GM12878 (cell line): Measurements from ENCODE around the gene BRWD1. TPM values are rescaled to one million over a fixed set of nuclear protein-coding genes. Genes with fewer than 3 reads are reported as not detected.

ENCODE experiments used
- BRCA1 ChIP-seq: IDR thresholded peaks from 2 replicates; pipeline ENCODE4 v1.6.1; 2011; ENCODE audit warnings: low read depth, low read length, improper control_type of control experiment
- CREM ChIP-seq: IDR thresholded peaks from 2 replicates; pipeline ENCODE4 v1.6.1; 2014; ENCODE audit warnings: antibody characterized with exemption, low read depth
- DPF2 ChIP-seq: fragments of 450-650 bp; IDR thresholded peaks from 2 replicates; pipeline ENCODE4 v1.6.1; 2017; ENCODE audit warnings: mild to moderate bottlenecking
- EGR1 ChIP-seq, 2 experiments: IDR thresholded peaks; 1 replicate in 1 of 2; 2 replicates in 1 of 2; pipeline ENCODE4 v1.6.1; 2011 to 2012; ENCODE audit warnings: low read depth in 2 of 2, low read length in 2 of 2, borderline replicate concordance in 1 of 2, mild to moderate bottlenecking in 1 of 2, moderate library complexity in 1 of 2
- ESRRA ChIP-seq: IDR thresholded peaks from 2 replicates; pipeline ENCODE4 v1.6.1; 2012; ENCODE audit warnings: mild to moderate bottlenecking, low read length, improper control_type of control experiment
- GATAD2B ChIP-seq: fragments of 450-650 bp; conservative IDR thresholded peaks from 2 replicates; pipeline ENCODE4 v1.6.1; 2017; ENCODE audit warnings: low read depth, mild to moderate bottlenecking, moderate library complexity
- NFYB ChIP-seq: IDR thresholded peaks from 2 replicates; pipeline ENCODE4 v1.6.1; 2011; ENCODE audit warnings: low read depth, mild to moderate bottlenecking, low read length, improper control_type of control experiment, moderate library complexity; ENCODE audit not compliant: insufficient read depth
- NR2C2 ChIP-seq: IDR thresholded peaks from 2 replicates; pipeline ENCODE4 v1.6.1; 2011; ENCODE audit warnings: borderline replicate concordance, low read depth; ENCODE audit not compliant: control insufficient read depth, insufficient read length
- POLR2A ChIP-seq: IDR thresholded peaks from 2 replicates; pipeline ENCODE4 v1.6.1; 2011; ENCODE audit warnings: low read depth, mild to moderate bottlenecking, low read length
- POU2F2 ChIP-seq: IDR thresholded peaks from 3 replicates; pipeline ENCODE4 v1.6.1; 2011; ENCODE audit warnings: low read depth, mild to moderate bottlenecking, low read length, borderline replicate concordance
- RB1 ChIP-seq: fragments of 450-650 bp; formaldehyde crosslinking; IDR thresholded peaks from 2 replicates; pipeline ENCODE4 v1.6.1; 2017; ENCODE audit warnings: mild to moderate bottlenecking, borderline replicate concordance
- SRF ChIP-seq, 2 experiments: IDR thresholded peaks; 2 replicates each; pipeline ENCODE4 v1.6.1; 2011; ENCODE audit warnings: low read depth in 2 of 2, low read length in 2 of 2, mild to moderate bottlenecking in 1 of 2, moderate library complexity in 1 of 2
- STAT1 ChIP-seq: fragments of 450-650 bp; conservative IDR thresholded peaks from 2 replicates; pipeline ENCODE4 v1.6.1; 2014; ENCODE audit warnings: antibody characterized with exemption, mild to moderate bottlenecking
- TBL1XR1 ChIP-seq: IDR thresholded peaks from 2 replicates; pipeline ENCODE4 v1.6.1; 2012; ENCODE audit warnings: low read depth, low read length, improper control_type of control experiment
- ZNF274 ChIP-seq: IDR thresholded peaks from one replicate; pipeline ENCODE4 v1.8.0; 2011; ENCODE audit not compliant: insufficient read length, insufficient read depth
- ZSCAN29 ChIP-seq: fragments of 450-650 bp; IDR thresholded peaks from 2 replicates; pipeline ENCODE4 v1.6.1; 2017; ENCODE audit warnings: mild to moderate bottlenecking, moderate library complexity
- polyA plus RNA-seq, 11 experiments: library from polyadenylated mRNA; depleted of rRNA in 4 of 11; unstranded in 6 of 11; stranded (reverse) in 5 of 11; fragments of >200 nt; fragmentation: Nextera tagmentation in 4 of 11; fragmentation: Illumina TruSeq in 1 of 11; extraction: Ambion mirVana in 4 of 11; extraction: Trizol in 1 of 11; gene quantifications; 1 replicate in 1 of 11; 2 replicates in 10 of 11; pipeline versions ENCODE4 v1.2.1 to v1.2.3, GENCODE V29; 2011 to 2016; ENCODE audit warnings: inconsistent platforms in 2 of 11, missing spikeins in 2 of 11, low read depth in 1 of 11
- total RNA-seq, 4 experiments: library from RNA; depleted of rRNA in 3 of 4; stranded (reverse); fragments of >200 nt in 3 of 4; fragmentation: Illumina TruSeq in 1 of 4; extraction: Trizol in 1 of 4; gene quantifications; 2 replicates each; pipeline versions ENCODE4 v1.2.1 to v1.2.3, GENCODE V29; 2013 to 2021
- TF ChIP-seq, protein P1 (sequence below): IDR thresholded peaks from 2 replicates; pipeline ENCODE4 v1.6.1; 2012; ENCODE audit warnings: low read depth, low read length, improper control_type of control experiment
- TF ChIP-seq, protein P2 (sequence below): fragments of 450-650 bp; IDR thresholded peaks from 2 replicates; pipeline ENCODE4 v1.6.1; 2016; ENCODE audit warnings: mild to moderate bottlenecking
- TF ChIP-seq, protein P3 (sequence below): fragments of 450-650 bp; IDR thresholded peaks from 2 replicates; pipeline ENCODE4 v1.6.1; 2016; ENCODE audit warnings: mild to moderate bottlenecking
- TF ChIP-seq, protein P4 (sequence below): IDR thresholded peaks from 2 replicates; pipeline ENCODE4 v1.6.1; 2012; ENCODE audit warnings: mild to moderate bottlenecking, low read depth, low read length
- TF ChIP-seq, protein P5 (sequence below): fragments of 450-650 bp; IDR thresholded peaks from 2 replicates; pipeline ENCODE4 v1.6.1; 2018; ENCODE audit warnings: mild to moderate bottlenecking, low read depth, moderate library complexity; ENCODE audit not compliant: partially characterized antibody

The BRWD1 gene
- total and polyA plus RNA-seq, 10 of the 15 experiments (the other 5 are each of a cell fraction or from before 2014, with no cell fraction given), result 3.1 to 19.0 (median 13.5) TPM

DNA sequence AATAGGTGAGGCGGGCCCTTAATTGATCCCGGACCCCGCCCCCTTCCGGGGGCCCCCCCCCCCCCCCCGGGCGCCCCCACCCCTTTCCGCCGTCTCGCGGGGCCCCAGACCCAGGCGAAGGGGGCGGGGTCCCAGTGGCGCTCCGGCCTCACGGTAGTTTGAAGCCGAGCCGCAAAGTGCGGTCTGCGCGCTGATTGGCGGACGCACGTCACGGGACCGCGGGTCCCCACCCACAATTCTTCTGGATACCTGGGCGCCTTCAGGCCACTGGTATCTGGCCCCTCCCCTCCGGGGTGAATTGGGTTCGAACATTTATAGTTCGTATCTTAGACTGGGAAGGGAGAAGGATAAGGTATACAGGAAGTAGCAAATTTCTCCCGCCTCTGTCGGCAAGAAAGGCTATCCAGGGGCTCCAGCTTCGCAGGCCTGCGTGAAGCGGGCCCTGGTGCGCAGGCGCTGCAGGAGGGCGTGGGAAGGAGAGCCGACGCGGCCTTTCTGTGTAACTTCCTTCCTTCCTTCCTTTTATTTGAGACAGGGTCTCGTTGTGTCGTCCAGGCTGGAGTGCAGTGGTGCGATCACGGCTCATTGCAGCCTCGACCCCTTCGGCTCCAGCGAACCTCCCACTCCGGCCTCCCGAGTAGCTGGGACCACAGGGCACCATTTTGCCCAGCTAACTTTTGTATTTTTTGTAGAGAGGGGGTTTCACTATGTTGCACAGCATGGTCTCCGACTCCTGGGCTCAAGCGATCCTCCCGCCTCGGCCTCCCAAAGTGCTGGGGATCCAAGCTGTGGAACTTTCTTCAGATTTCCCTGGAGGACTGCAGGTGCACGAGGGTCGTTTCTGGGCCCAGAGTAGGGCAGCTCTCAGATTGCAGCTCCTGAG is 36.0 kb upstream of the BRWD1 start (continued):
- TF ChIP-seq ZSCAN29, result no peak
- TF ChIP-seq NR2C2, result no peak
- TF ChIP-seq GATAD2B, result peak; percentile 72; the same call in 1 of the 2 replicates
- TF ChIP-seq, protein P1, sequence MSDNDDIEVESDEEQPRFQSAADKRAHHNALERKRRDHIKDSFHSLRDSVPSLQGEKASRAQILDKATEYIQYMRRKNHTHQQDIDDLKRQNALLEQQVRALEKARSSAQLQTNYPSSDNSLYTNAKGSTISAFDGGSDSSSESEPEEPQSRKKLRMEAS, result 0 out of 2 replicates have a peak, but pooled peaks have one; percentile 13
- TF ChIP-seq CREM, result peak; percentile 92
- no peak for TF ChIP-seq POU2F2
- TF ChIP-seq ESRRA, result no peak
- TF ChIP-seq STAT1, result no peak
- TF ChIP-seq DPF2, result no peak
- peak; percentile 81 for TF ChIP-seq NFYB
- TF ChIP-seq EGR1 (IDR thresholded peaks at IDR 0.05; ENCODE audit: borderline replicate concordance in 1 of 2, low read depth in 2 of 2, low read length in 2 of 2), result peak in 1 of 2 experiments; percentile 68; a peak in 1 of 3 replicates
- no peak for TF ChIP-seq TBL1XR1
- TF ChIP-seq, protein P2, sequence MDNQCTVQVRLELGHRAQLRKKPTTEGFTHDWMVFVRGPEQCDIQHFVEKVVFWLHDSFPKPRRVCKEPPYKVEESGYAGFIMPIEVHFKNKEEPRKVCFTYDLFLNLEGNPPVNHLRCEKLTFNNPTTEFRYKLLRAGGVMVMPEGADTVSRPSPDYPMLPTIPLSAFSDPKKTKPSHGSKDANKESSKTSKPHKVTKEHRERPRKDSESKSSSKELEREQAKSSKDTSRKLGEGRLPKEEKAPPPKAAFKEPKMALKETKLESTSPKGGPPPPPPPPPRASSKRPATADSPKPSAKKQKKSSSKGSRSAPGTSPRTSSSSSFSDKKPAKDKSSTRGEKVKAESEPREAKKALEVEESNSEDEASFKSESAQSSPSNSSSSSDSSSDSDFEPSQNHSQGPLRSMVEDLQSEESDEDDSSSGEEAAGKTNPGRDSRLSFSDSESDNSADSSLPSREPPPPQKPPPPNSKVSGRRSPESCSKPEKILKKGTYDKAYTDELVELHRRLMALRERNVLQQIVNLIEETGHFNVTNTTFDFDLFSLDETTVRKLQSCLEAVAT, result peak; percentile 64; the same call in 1 of the 2 replicates
- TF ChIP-seq, protein P3, sequence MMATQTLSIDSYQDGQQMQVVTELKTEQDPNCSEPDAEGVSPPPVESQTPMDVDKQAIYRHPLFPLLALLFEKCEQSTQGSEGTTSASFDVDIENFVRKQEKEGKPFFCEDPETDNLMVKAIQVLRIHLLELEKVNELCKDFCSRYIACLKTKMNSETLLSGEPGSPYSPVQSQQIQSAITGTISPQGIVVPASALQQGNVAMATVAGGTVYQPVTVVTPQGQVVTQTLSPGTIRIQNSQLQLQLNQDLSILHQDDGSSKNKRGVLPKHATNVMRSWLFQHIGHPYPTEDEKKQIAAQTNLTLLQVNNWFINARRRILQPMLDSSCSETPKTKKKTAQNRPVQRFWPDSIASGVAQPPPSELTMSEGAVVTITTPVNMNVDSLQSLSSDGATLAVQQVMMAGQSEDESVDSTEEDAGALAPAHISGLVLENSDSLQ, result 0 out of 2 replicates have a peak, but pooled peaks have one; percentile 18
- no peak; the same call in 1 of the 2 replicates for TF ChIP-seq BRCA1
- no peak for TF ChIP-seq SRF (IDR thresholded peaks at IDR 0.05; ENCODE audit: low read depth in 2 of 2, low read length in 2 of 2)
- TF ChIP-seq RB1, result no peak
- TF ChIP-seq, protein P4, sequence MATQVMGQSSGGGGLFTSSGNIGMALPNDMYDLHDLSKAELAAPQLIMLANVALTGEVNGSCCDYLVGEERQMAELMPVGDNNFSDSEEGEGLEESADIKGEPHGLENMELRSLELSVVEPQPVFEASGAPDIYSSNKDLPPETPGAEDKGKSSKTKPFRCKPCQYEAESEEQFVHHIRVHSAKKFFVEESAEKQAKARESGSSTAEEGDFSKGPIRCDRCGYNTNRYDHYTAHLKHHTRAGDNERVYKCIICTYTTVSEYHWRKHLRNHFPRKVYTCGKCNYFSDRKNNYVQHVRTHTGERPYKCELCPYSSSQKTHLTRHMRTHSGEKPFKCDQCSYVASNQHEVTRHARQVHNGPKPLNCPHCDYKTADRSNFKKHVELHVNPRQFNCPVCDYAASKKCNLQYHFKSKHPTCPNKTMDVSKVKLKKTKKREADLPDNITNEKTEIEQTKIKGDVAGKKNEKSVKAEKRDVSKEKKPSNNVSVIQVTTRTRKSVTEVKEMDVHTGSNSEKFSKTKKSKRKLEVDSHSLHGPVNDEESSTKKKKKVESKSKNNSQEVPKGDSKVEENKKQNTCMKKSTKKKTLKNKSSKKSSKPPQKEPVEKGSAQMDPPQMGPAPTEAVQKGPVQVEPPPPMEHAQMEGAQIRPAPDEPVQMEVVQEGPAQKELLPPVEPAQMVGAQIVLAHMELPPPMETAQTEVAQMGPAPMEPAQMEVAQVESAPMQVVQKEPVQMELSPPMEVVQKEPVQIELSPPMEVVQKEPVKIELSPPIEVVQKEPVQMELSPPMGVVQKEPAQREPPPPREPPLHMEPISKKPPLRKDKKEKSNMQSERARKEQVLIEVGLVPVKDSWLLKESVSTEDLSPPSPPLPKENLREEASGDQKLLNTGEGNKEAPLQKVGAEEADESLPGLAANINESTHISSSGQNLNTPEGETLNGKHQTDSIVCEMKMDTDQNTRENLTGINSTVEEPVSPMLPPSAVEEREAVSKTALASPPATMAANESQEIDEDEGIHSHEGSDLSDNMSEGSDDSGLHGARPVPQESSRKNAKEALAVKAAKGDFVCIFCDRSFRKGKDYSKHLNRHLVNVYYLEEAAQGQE, result no peak
- TF ChIP-seq POLR2A, result peak; percentile 92
- no peak for TF ChIP-seq ZNF274
- TF ChIP-seq, protein P5, sequence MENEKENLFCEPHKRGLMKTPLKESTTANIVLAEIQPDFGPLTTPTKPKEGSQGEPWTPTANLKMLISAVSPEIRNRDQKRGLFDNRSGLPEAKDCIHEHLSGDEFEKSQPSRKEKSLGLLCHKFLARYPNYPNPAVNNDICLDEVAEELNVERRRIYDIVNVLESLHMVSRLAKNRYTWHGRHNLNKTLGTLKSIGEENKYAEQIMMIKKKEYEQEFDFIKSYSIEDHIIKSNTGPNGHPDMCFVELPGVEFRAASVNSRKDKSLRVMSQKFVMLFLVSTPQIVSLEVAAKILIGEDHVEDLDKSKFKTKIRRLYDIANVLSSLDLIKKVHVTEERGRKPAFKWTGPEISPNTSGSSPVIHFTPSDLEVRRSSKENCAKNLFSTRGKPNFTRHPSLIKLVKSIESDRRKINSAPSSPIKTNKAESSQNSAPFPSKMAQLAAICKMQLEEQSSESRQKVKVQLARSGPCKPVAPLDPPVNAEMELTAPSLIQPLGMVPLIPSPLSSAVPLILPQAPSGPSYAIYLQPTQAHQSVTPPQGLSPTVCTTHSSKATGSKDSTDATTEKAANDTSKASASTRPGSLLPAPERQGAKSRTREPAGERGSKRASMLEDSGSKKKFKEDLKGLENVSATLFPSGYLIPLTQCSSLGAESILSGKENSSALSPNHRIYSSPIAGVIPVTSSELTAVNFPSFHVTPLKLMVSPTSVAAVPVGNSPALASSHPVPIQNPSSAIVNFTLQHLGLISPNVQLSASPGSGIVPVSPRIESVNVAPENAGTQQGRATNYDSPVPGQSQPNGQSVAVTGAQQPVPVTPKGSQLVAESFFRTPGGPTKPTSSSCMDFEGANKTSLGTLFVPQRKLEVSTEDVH, result no peak
